K562 (cell line): ENCODE results near the gene GCDH. TPM values are rescaled to one million over a fixed set of nuclear protein-coding genes. Genes with fewer than 3 reads are reported as not detected.

Source experiments
- ATAC-seq: fragments of 200-7000 bp; cut with Tn5 transposase; 3 replicates; pipeline ENCODE4 v1.9.1; 2020; ENCODE audit warnings: moderate library complexity
- BruUV-seq: library from RNA; stranded (reverse); fragments of 400-500 nt; replicated peaks from 2 replicates; lab custom pipeline; 2021; lab: Mats Ljungman, UMichigan
- CTCF ChIA-PET: fragments of 300-600 bp; formaldehyde crosslinking; extraction: SDS; loops from one replicate; lab custom pipeline; 2021; ENCODE audit warnings: low intra/inter-chr PET ratio; lab: Yijun Ruan, JAX
- POLR2A ChIA-PET: fragments of 300-600, 350-650 bp; sonication (Branson Sonifier 250); formaldehyde crosslinking; extraction: SDS; loops from one replicate; lab custom pipeline; 2021; ENCODE audit warnings: antibody characterized with exemption, inconsistent platforms; lab: Yijun Ruan, JAX
- DNase-seq, 4 experiments: peaks; one replicate each; pipeline versions ENCODE4 v3.0.0 to v3.0.0-alpha.2; 2011 to 2018; ENCODE audit warnings: low spot score in 3 of 4, mixed read lengths in 3 of 4; ENCODE audit errors: extremely low read depth in 1 of 4
- FAIRE-seq: peaks from 2 replicates; lab custom pipeline; 2011; peaks lifted over from hg19 to GRCh38; lab: Jason Lieb, UNC
- H2AFZ ChIP-seq: 2 replicates; pipeline ENCODE4 v1.6.0; 2011; ENCODE audit warnings: low read depth, low read length, control low read depth, inconsistent platforms
- H3K27ac ChIP-seq: fragments of 200-600 bp; 3 replicates; pipeline ENCODE4 v1.8.0; 2011; ENCODE audit warnings: low read depth, mild to moderate bottlenecking, control low read depth, inconsistent platforms, low read length, moderate library complexity, mixed read lengths; ENCODE audit errors: extremely low read depth
- H3K27me3 ChIP-seq, 2 experiments: fragments of 300-600 bp in 1 of 2; 2 replicates in 1 of 2; 3 replicates in 1 of 2; pipeline versions ENCODE4 v1.6.0 to v1.8.0; 2011; ENCODE audit warnings: inconsistent platforms in 2 of 2, low read length in 2 of 2, mild to moderate bottlenecking in 1 of 2, mixed read lengths in 1 of 2, moderate library complexity in 1 of 2; ENCODE audit not compliant: control insufficient read depth in 2 of 2, insufficient read depth in 2 of 2
- H3K36me3 ChIP-seq: fragments of 300-600 bp; 3 replicates; pipeline ENCODE4 v1.8.0; 2011; ENCODE audit warnings: mild to moderate bottlenecking, low read length, inconsistent platforms; ENCODE audit not compliant: control insufficient read depth, insufficient read depth
- H3K4me1 ChIP-seq, 2 experiments: fragments of 200-600 bp in 1 of 2; replicated peaks in 1 of 2; 2 replicates in 1 of 2; 3 replicates in 1 of 2; pipeline versions ENCODE4 v1.5.1 to v1.8.0; 2011; ENCODE audit warnings: inconsistent platforms in 2 of 2, low read length in 2 of 2, mild to moderate bottlenecking in 1 of 2, mixed read lengths in 1 of 2, moderate library complexity in 1 of 2; ENCODE audit not compliant: control insufficient read depth in 2 of 2, insufficient read depth in 2 of 2
- H3K4me2 ChIP-seq: 2 replicates; pipeline ENCODE4 v1.6.1; 2011; ENCODE audit warnings: low read length, control low read depth, inconsistent platforms, mixed read lengths; ENCODE audit not compliant: insufficient read depth
- H3K4me3 ChIP-seq: fragments of 200-600 bp; sonication (generic), shearing (Covaris generic); 2 replicates; pipeline ENCODE4 v1.5.1; 2016; ENCODE audit warnings: control low read depth, inconsistent platforms
- H3K79me2 ChIP-seq: fragments of 200-600 bp; 3 replicates; pipeline ENCODE4 v1.8.0; 2011; ENCODE audit warnings: low read length, inconsistent platforms; ENCODE audit not compliant: control insufficient read depth, insufficient read depth
- H3K9ac ChIP-seq, 2 experiments: 2 replicates each; pipeline versions ENCODE4 v1.6.0 to v1.6.1; 2011; ENCODE audit warnings: low read depth in 2 of 2, low read length in 2 of 2, control low read depth in 1 of 2, inconsistent platforms in 1 of 2, mild to moderate bottlenecking in 1 of 2, mixed read lengths in 1 of 2; ENCODE audit not compliant: insufficient read depth in 1 of 2
- H3K9me1 ChIP-seq: one replicate; pipeline ENCODE4 v1.6.0; 2011; ENCODE audit warnings: inconsistent platforms, mild to moderate bottlenecking, low read length, moderate library complexity; ENCODE audit not compliant: control insufficient read depth, insufficient read depth
- H3K9me3 ChIP-seq: replicated peaks from 2 replicates; pipeline ENCODE4 v1.5.1; 2011; ENCODE audit warnings: low read depth, low read length, inconsistent platforms; ENCODE audit not compliant: control insufficient read depth, insufficient read depth
- H4K20me1 ChIP-seq: replicated peaks from 2 replicates; pipeline ENCODE4 v1.6.1; 2011; ENCODE audit warnings: low read length, inconsistent platforms, mixed read lengths; ENCODE audit not compliant: control insufficient read depth, insufficient read depth
- ATF7 ChIP-seq: fragments of 450-650 bp; IDR thresholded peaks from 2 replicates; pipeline ENCODE4 v1.7.1; 2014; ENCODE audit warnings: mild to moderate bottlenecking, moderate library complexity
- BRD9 ChIP-seq: fragments of 450-650 bp; IDR thresholded peaks from 2 replicates; pipeline ENCODE4 v1.6.1; 2018; ENCODE audit warnings: low read depth; ENCODE audit not compliant: partially characterized antibody
- FOXP4 ChIP-seq: sonication (generic); formaldehyde crosslinking; IDR thresholded peaks from 2 replicates; pipeline ENCODE4 v1.8.0; 2022; ENCODE audit warnings: mild to moderate bottlenecking, missing genetic modification reagents, borderline replicate concordance
- HMGXB4 ChIP-seq: sonication (generic); formaldehyde crosslinking; IDR thresholded peaks from 2 replicates; pipeline ENCODE4 v1.8.1; 2023; ENCODE audit warnings: mild to moderate bottlenecking, missing genetic modification reagents
- JUN ChIP-seq, 2 experiments: sonication (generic) in 1 of 2; formaldehyde crosslinking in 1 of 2; IDR thresholded peaks; 2 replicates each; pipeline versions ENCODE4 v1.6.1 to v1.8.0; 2012 to 2022; ENCODE audit warnings: borderline replicate concordance in 2 of 2, mild to moderate bottlenecking in 2 of 2, improper control_type of control experiment in 1 of 2, low read depth in 1 of 2, low read length in 1 of 2, missing genetic modification reagents in 1 of 2
- KDM4B ChIP-seq, 2 experiments: fragments of 450-650 bp in 1 of 2; sonication (generic) in 1 of 2; IDR thresholded peaks; 2 replicates each; pipeline ENCODE4 v1.6.1; 2016 to 2017; ENCODE audit warnings: borderline replicate concordance in 2 of 2, antibody characterized with exemption in 1 of 2, low read depth in 1 of 2, mild to moderate bottlenecking in 1 of 2
- POLR2G ChIP-seq: fragments of 200-400 bp; formaldehyde crosslinking; IDR thresholded peaks from 2 replicates; pipeline ENCODE4 v1.6.1; 2017; ENCODE audit warnings: low read depth, mild to moderate bottlenecking, antibody characterized with exemption, low read length, moderate library complexity
- PURB ChIP-seq: sonication (generic); formaldehyde crosslinking; IDR thresholded peaks from 2 replicates; pipeline ENCODE4 v1.9.0; 2021; ENCODE audit warnings: low read depth, mild to moderate bottlenecking, missing genetic modification reagents
- TEAD1 ChIP-seq, 2 experiments: fragments of 450-650 bp in 1 of 2; sonication (generic) in 1 of 2; formaldehyde crosslinking; IDR thresholded peaks; 2 replicates each; pipeline versions ENCODE4 v1.4.0 to v1.8.0; 2020 to 2022; ENCODE audit warnings: mild to moderate bottlenecking in 2 of 2, missing genetic modification reagents in 1 of 2
- WGBS: fragments of 100-300 bp; shearing (Covaris generic); methylation state at CpG from one replicate; pipeline ENCODE4 v1.1.6; 2016; ENCODE audit warnings: low coverage, mixed read lengths; ENCODE audit not compliant: insufficient coverage; ENCODE audit errors: missing lambda C conversion rate; 5-methylcytosine and 5-hydroxymethylcytosine counted together
- in situ Hi-C: fragments of 300-500 bp; cut with MboI; formaldehyde crosslinking; loops from 4 replicates; pipeline ENCODE4 v1.15.0; 2018; ENCODE audit warnings: inconsistent platforms, mixed read lengths
- intact Hi-C: fragments of 100-400 bp; cut with micrococcal nuclease; formaldehyde crosslinking; loops from 2 replicates; pipeline ENCODE4 v1.14.2; 2022
- polyA plus RNA-seq, 8 experiments: library from polyadenylated mRNA; depleted of rRNA in 4 of 8; stranded (reverse) in 5 of 8; unstranded in 3 of 8; fragments of >200 nt; fragmentation: Nextera tagmentation in 2 of 8; fragmentation: Illumina TruSeq in 1 of 8; extraction: Ambion mirVana in 2 of 8; extraction: Trizol in 1 of 8; gene quantifications; 2 replicates each; pipeline versions ENCODE4 v1.2.1 to v1.2.3, GENCODE V29; 2011 to 2014; ENCODE audit warnings: inconsistent platforms in 1 of 8, missing spikeins in 1 of 8
- total RNA-seq, 7 experiments: library from RNA; depleted of rRNA in 6 of 7; stranded (reverse); fragments of >200 nt in 6 of 7; fragmentation: Illumina TruSeq in 2 of 7; extraction: Trizol in 2 of 7; gene quantifications; 2 replicates each; pipeline versions ENCODE4 v1.2.1 to v1.2.3, GENCODE V29; 2011 to 2021; ENCODE audit warnings: low replicate concordance in 1 of 7
- TF ChIP-seq, protein P1 (sequence below): sonication (generic); formaldehyde crosslinking; IDR thresholded peaks from 2 replicates; pipeline ENCODE4 v1.8.0; 2023; ENCODE audit warnings: mild to moderate bottlenecking, missing genetic modification reagents
- TF ChIP-seq, protein P2 (sequence below): fragments of 450-650 bp; IDR thresholded peaks from 2 replicates; pipeline ENCODE4 v1.6.1; 2016; ENCODE audit warnings: borderline replicate concordance

GCDH gene
- total and polyA plus RNA-seq, 9 of the 15 experiments (the other 6 are each of a cell fraction or from before 2014, with no cell fraction given): 2.9 to 50.8 (median 19.1) TPM

DNA sequence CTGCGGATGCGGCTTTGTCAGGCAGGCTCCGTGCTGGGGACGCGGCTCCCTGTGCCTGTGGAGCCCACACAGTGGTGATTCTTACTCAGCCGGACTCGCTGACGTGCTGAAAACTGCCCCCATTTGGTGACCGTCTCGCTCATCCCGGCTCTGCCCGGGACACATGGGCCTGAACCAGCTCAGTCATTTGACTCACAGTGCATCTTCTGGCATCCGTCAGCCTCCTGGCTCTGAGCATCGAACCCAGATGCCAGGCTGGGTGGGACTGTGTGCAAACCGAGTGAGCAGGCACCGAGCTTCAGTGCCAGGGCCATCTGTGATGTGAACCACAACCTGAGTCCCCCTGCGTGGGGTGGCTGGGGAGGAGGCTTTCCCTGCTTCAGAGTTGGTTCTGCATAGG, 5.5 kb downstream of the GCDH start (continued):
- TF ChIP-seq JUN (IDR thresholded peaks at IDR 0.05; ENCODE audit: borderline replicate concordance, low read depth, low read length) (no peak), JUN (CRISPR knock-in tag; IDR thresholded peaks at IDR 0.05; ENCODE audit: borderline replicate concordance) (no peak)
- TF ChIP-seq, protein P1, sequence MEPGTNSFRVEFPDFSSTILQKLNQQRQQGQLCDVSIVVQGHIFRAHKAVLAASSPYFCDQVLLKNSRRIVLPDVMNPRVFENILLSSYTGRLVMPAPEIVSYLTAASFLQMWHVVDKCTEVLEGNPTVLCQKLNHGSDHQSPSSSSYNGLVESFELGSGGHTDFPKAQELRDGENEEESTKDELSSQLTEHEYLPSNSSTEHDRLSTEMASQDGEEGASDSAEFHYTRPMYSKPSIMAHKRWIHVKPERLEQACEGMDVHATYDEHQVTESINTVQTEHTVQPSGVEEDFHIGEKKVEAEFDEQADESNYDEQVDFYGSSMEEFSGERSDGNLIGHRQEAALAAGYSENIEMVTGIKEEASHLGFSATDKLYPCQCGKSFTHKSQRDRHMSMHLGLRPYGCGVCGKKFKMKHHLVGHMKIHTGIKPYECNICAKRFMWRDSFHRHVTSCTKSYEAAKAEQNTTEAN (CRISPR knock-in tag): no peak

DNA sequence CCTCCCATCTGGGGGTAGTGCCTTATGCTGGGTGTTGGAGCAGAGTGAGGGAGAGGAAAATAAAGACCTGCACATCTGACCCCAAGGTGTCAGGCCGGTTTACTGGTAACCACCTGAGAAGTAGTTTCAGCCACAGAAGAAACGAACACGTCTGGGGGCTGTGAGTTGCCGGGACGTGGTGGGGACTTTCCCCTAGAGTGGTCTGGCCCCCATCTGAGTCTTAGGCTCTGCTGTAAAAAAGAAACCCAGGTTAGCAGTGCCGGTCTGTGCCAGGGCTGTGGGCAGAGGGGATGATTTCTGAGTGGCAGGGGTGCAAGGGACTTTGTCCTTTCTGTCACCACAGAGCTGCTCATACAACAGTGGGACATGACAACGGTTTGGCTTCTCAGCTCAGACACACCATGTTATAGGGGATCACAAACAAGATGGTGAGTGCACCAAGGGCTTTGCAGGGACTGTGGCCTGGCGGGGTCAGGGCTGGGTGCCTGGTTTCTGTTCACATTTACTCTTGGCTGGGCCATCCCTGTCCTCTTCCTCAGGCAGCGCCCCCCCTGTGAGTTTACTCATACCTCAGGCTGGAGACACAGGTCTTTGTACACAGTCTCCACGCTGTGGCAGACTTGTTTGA, 9.0 kb downstream of the GCDH start:
- H3K27ac ChIP-seq: no peak overlapping the region
- no peak overlapping the region for H3K9ac ChIP-seq
- no peaks in the 10 kb centered on the region for H4K20me1 ChIP-seq
- no peak overlapping the region for H3K4me2 ChIP-seq
- 86% methylated on average over 10 of the region's 10 CpGs for WGBS
- peaks cover 0 to 15% of the 10 kb centered on the region in 2 experiments; a peak in 1 of 5 replicates for H3K4me1 ChIP-seq
- no peak for FAIRE-seq
- no peaks in the 10 kb centered on the region for H3K9me3 ChIP-seq
- ChIA-PET CTCF (no interaction called here), POLR2A (interaction anchor here (0.6 to 1.9 kb wide), 6 partner anchors 9 to 1652 kb away, joined by 3 to 11 read pairs (median 4); partner anchors contain the start of gene KLF1)
- H2AFZ ChIP-seq: no peak overlapping the region
- intact Hi-C loops: no loop called here
- H3K27me3 ChIP-seq: no peaks in the 10 kb centered on the region
- in situ Hi-C loops: no loop called here
- H3K36me3 ChIP-seq: peaks cover 53% of the 10 kb centered on the region; the same call in 2 of the 3 replicates
- ATAC-seq: no peak
- DNase-seq: peak in 1 of 4 experiments; percentile 9
- H3K4me3 ChIP-seq: no peak overlapping the region
- H3K79me2 ChIP-seq: no peaks in the 10 kb centered on the region
- H3K9me1 ChIP-seq: no peaks in the 10 kb centered on the region
- no TSS peak for BruUV-seq
- TF ChIP-seq HMGXB4 (CRISPR knock-in tag): no peak
- no peak for TF ChIP-seq PURB
- TF ChIP-seq FOXP4 (CRISPR knock-in tag): no peak
- TF ChIP-seq, protein P2, sequence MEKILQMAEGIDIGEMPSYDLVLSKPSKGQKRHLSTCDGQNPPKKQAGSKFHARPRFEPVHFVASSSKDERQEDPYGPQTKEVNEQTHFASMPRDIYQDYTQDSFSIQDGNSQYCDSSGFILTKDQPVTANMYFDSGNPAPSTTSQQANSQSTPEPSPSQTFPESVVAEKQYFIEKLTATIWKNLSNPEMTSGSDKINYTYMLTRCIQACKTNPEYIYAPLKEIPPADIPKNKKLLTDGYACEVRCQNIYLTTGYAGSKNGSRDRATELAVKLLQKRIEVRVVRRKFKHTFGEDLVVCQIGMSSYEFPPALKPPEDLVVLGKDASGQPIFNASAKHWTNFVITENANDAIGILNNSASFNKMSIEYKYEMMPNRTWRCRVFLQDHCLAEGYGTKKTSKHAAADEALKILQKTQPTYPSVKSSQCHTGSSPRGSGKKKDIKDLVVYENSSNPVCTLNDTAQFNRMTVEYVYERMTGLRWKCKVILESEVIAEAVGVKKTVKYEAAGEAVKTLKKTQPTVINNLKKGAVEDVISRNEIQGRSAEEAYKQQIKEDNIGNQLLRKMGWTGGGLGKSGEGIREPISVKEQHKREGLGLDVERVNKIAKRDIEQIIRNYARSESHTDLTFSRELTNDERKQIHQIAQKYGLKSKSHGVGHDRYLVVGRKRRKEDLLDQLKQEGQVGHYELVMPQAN: no peak
- no peak for TF ChIP-seq BRD9
- no peak for TF ChIP-seq KDM4B (IDR thresholded peaks at IDR 0.05; ENCODE audit: borderline replicate concordance in 2 of 2, low read depth in 1 of 2)
- no peak for TF ChIP-seq TEAD1 (CRISPR knock-in tag; IDR thresholded peaks at IDR 0.05)
- no peak for TF ChIP-seq ATF7
- no peak for TF ChIP-seq POLR2G
